Measurements from ENCODE around the gene ELL2. TPM values are rescaled to one million over a fixed set of nuclear protein-coding genes. Genes with fewer than 3 reads are reported as not detected.

ELL2 gene
- total RNA-seq, 4 donors from 2014 or later = 5.8 to 46.8 (median 19.7) TPM

DNA sequence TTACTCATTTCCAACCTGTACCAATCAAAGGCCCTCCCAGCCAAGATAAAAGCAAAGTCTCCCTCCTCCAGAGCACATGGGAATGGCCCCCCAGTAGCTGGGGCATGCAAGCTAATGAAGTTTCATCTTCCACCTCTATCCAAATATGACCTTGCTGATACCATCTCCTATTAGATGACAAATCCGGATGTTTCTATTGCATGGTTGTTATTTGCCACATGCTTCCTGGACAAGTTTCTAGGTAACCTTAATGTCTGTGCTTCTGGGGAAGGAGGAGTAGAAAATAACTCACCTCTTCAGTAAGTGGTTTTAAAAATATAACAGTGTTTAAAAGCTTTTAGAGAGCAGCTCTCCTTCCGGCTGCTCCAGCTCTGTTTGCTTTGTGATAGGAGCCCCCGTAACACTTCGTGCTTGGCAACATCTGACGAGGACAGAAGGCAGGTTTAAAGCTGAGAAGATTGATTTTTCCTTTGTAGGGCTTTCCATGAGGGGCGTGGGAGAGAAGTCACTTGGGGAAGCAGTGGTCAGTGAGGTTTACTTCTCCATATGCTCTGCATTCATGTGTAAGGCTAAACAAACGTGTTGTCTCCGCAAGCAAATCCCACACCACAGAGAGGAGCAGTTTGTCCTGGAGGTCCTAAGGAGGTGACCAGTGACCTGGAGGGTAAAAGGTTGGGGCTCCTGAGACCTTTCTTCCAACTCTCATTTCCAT is 98.8 kb downstream of the ELL2 start:
- intact Hi-C loops (cut with DNase I; ENCODE audit: low total_unique reads) = loop anchor here (10.0 kb wide), 1 partner anchor 732 kb away; no protein-coding TSS in a partner anchor
- in situ Hi-C loops (cut with MboI; ENCODE audit: low pct_ligation_motif_present in 1 of 4, low pct_unique_long_range_greater_than_20kb in 1 of 4, low sequenced_read_pairs in 3 of 4) = loop anchor here (10.0 to 25.0 kb wide), 5 partner anchors 99 to 742 kb away; partner anchors contain the start of gene ELL2 (in 2 of the 4)
- DNase-seq = no peak

DNA sequence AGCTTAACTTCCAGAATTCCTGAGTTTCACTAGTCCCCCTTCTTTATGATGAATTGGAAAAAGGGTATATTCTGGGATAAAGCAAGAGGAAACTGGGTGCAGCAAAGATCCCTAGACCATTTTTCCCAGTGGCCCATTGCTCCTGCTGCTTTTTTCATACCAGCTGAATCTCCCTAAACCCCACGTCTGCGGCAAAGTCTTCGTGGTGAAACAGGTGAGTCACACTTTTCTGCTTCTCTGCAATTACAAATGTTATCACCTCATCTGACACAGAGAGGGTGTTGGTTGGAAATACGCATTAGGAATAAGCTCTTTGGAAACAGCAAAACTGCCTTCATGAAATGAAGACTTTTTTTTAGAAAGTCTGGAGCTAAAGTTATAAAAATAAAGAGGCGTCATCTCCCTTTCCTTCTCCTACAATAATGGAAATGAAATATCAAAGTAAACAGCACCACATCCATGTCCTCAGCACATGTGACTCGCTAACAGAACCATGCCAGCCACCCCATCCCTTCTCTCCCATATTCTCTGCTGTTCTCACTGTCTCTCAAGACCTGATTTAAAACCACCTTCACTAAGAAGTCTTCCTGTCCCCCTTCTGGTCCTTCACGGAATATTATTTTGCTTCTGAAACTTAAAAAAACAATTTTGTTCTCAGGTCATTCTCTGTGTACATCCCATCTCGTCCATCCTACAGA is 99.6 kb downstream of the ELL2 start:
- Histone ChIP-seq H3K4me3 (no peak overlapping the region), H3K27me3 (no peaks in the 10 kb centered on the region), H3K9me3 (no peaks in the 10 kb centered on the region), H3K4me1 (peaks cover 9 to 52% (median 23%) of the 10 kb centered on the region in 4 donors), H3K27ac (peak overlapping the region; percentile 47 to 56 (median 52)), H3K36me3 (no peaks in the 10 kb centered on the region)
- in situ Hi-C loops (cut with MboI; ENCODE audit: low pct_ligation_motif_present in 1 of 4, low pct_unique_long_range_greater_than_20kb in 1 of 4, low sequenced_read_pairs in 3 of 4) (loop anchor here (10.0 to 25.0 kb wide), 5 partner anchors 100 to 743 kb away; partner anchors contain the start of gene ELL2 (in 2 of the 4)), intact Hi-C loops (cut with DNase I; ENCODE audit: low total_unique reads) (loop anchor here (10.0 kb wide), 1 partner anchor 733 kb away; no protein-coding TSS in a partner anchor)
- 71 to 82% methylated on average over 7 to 8 of the region's 8 CpGs for WGBS, 2 donors (ENCODE audit: low coverage in 1 of 2)
- no peak for DNase-seq
- TF ChIP-seq, protein P1, sequence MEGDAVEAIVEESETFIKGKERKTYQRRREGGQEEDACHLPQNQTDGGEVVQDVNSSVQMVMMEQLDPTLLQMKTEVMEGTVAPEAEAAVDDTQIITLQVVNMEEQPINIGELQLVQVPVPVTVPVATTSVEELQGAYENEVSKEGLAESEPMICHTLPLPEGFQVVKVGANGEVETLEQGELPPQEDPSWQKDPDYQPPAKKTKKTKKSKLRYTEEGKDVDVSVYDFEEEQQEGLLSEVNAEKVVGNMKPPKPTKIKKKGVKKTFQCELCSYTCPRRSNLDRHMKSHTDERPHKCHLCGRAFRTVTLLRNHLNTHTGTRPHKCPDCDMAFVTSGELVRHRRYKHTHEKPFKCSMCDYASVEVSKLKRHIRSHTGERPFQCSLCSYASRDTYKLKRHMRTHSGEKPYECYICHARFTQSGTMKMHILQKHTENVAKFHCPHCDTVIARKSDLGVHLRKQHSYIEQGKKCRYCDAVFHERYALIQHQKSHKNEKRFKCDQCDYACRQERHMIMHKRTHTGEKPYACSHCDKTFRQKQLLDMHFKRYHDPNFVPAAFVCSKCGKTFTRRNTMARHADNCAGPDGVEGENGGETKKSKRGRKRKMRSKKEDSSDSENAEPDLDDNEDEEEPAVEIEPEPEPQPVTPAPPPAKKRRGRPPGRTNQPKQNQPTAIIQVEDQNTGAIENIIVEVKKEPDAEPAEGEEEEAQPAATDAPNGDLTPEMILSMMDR (IDR thresholded peaks at IDR 0.05) = no peak
- TF ChIP-seq POLR2AphosphoS5 (IDR thresholded peaks at IDR 0.05) = no peak

More for the DNA sequence above, 98.8 kb downstream of the ELL2 start:
- Histone ChIP-seq H3K4me1 (peaks cover under 1 to 44% (median 20%) of the 10 kb centered on the region in 4 donors), H3K27me3 (no peaks in the 10 kb centered on the region), H3K4me3 (no peak overlapping the region), H3K27ac (peak overlapping the region; percentile 10 to 25 (median 20)), H3K36me3 (no peaks in the 10 kb centered on the region), H3K9me3 (no peaks in the 10 kb centered on the region)
- WGBS, 2 donors (ENCODE audit: low coverage in 1 of 2) = 84 to 87% methylated on average over 3 to 8 of the region's 8 CpGs
- TF ChIP-seq EP300 (IDR thresholded peaks at IDR 0.05; ENCODE audit: low read depth) = no peak
- TF ChIP-seq POLR2A (IDR thresholded peaks at IDR 0.05) = no peak
- no peak for TF ChIP-seq POLR2AphosphoS5 (IDR thresholded peaks at IDR 0.05)
- TF ChIP-seq, protein P1 (IDR thresholded peaks at IDR 0.05) = no peak

DNA sequence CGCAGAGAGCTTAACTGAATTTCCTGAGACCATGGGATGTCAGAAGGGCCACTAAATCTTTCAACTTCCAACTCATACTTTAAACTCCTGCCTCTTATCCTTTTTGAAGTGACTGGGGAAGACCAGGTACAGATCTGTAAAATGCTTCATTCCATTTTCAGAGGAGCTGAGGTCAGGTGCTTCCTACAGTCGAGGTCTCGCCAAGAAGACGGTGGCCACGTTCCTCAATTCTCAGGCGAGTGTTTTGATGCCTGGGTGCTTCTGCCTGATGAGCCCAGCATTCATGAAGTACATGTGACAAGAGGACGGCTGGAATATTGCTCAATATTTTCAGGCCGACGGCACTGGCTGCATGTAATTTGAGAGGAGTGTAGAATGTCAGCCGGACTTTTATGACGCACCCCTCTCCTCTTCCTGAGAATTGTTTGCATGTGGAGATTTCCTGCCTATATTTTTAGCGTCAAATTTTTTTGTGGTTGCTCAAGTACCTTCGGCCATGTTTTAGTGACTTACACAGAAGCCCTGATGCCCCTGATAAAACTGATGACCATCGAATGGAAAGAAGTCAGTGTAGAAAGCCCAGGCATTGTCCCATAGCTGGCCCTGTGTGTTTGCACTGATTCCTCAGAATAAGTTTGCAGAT is 100.3 kb downstream of the ELL2 start:
- TF ChIP-seq POLR2AphosphoS5 (IDR thresholded peaks at IDR 0.05) (peak; percentile 11 to 64 (median 39)), POLR2A (IDR thresholded peaks at IDR 0.05) (no peak)
- in situ Hi-C loops (cut with MboI; ENCODE audit: low pct_ligation_motif_present in 1 of 4, low pct_unique_long_range_greater_than_20kb in 1 of 4, low sequenced_read_pairs in 3 of 4) (loop anchor here (10.0 to 25.0 kb wide), 5 partner anchors 101 to 743 kb away; partner anchors contain the start of gene ELL2 (in 2 of the 4)), intact Hi-C loops (cut with DNase I; ENCODE audit: low total_unique reads) (loop anchor here (10.0 kb wide), 1 partner anchor 733 kb away; no protein-coding TSS in a partner anchor)
- Histone ChIP-seq H3K4me3 (no peak overlapping the region), H3K27ac (peak overlapping the region; percentile 47 to 56 (median 52)), H3K4me1 (peaks cover 9 to 53% (median 23%) of the 10 kb centered on the region in 4 donors), H3K27me3 (no peaks in the 10 kb centered on the region), H3K9me3 (no peaks in the 10 kb centered on the region), H3K36me3 (no peaks in the 10 kb centered on the region)
- 52% methylated on average over 14 of the region's 14 CpGs; no CpG with 5 or more reads in 1 of the 2 donors for WGBS, 2 donors (ENCODE audit: low coverage in 1 of 2)
- peak; percentile 53 for DNase-seq

DNA sequence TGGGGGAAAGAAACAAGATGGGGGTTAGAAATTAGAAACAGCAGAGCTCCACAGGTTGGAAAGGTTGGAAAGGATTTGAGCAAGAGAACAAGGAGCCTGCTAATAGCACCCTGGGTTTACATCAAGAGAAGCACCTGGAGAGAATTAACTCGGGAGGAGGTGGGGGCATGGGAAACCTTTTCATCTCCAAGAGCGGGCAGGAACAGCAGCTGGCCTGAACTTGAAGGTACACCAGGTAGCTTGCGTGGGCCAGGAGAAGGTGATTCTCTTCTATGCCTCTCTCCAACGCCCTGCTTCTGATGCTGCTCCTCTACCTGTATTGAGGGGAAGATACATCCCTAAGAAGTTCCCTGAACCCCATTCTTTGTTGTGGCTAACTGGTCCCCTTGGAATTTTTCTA is 102.0 kb downstream of the ELL2 start:
- TF ChIP-seq, protein P1 (IDR thresholded peaks at IDR 0.05) = no peak
- TF ChIP-seq POLR2AphosphoS5 (IDR thresholded peaks at IDR 0.05) = no peak
- TF ChIP-seq POLR2A (IDR thresholded peaks at IDR 0.05) = no peak
- no peak for TF ChIP-seq EP300 (IDR thresholded peaks at IDR 0.05; ENCODE audit: low read depth)
- WGBS, 2 donors (ENCODE audit: low coverage in 1 of 2) = 84 to 87% methylated on average over 4 of the region's 4 CpGs
- Histone ChIP-seq H3K4me3 (no peak overlapping the region), H3K27ac (peak overlapping the region; percentile 66 to 79 (median 71)), H3K9me3 (no peaks in the 10 kb centered on the region), H3K4me1 (peaks cover 9 to 38% (median 20%) of the 10 kb centered on the region in 4 donors), H3K27me3 (no peaks in the 10 kb centered on the region), H3K36me3 (no peaks in the 10 kb centered on the region)
- intact Hi-C loops (cut with DNase I; ENCODE audit: low total_unique reads) = loop anchor here (5.0 to 10.0 kb wide), 3 partner anchors 478 to 755 kb away; no protein-coding TSS in a partner anchor
- in situ Hi-C loops (cut with MboI; ENCODE audit: low pct_ligation_motif_present in 1 of 4, low pct_unique_long_range_greater_than_20kb in 1 of 4, low sequenced_read_pairs in 3 of 4) = loop anchor here (5.0 to 25.0 kb wide), 7 partner anchors 103 to 745 kb away; partner anchors contain the start of gene ELL2 (in 2 of the 4)
- no peak for DNase-seq
